Stimulated activated CD8-positive, alpha-beta memory T cell treated with anti-CD3 and anti-CD28 coated beads, Interleukin-12 subunit alpha, Interleukin-12 subunit beta, amount 100 ng/mL, for 24 hours (primary cell): ENCODE measurements around the gene MARVELD1.

Experiments
- DNase-seq: peaks from one replicate; pipeline ENCODE4 v3.0.0-alpha.2; 2020; ENCODE audit errors: extremely low read depth

MARVELD1 gene

GRCh38 chr10:97721871-97722780 lies 8.6 kb downstream of the MARVELD1 start:
- no peak for DNase-seq

- no peak for DNase-seq
Measured at GRCh38 chr10:97723001-97723400, 9.5 kb downstream of the MARVELD1 start.

- no peak for DNase-seq
Measured at GRCh38 chr10:97724341-97724941, 10.9 kb downstream of the MARVELD1 start.

- no peak for DNase-seq
Measured at GRCh38 chr10:97726636-97727178, 13.2 kb downstream of the MARVELD1 start.

GRCh38 chr10:97729014-97729413 lies 15.5 kb downstream of the MARVELD1 start:
- DNase-seq: no peak

GRCh38 chr10:97731346-97732051 lies 18.0 kb downstream of the MARVELD1 start:
- DNase-seq: no peak

GRCh38 chr10:97732052-97732359 lies 18.5 kb downstream of the MARVELD1 start:
- DNase-seq: no peak

GRCh38 chr10:97733256-97733655 lies 19.7 kb downstream of the MARVELD1 start:
- no peak for DNase-seq

GRCh38 chr10:97734021-97734420 lies 20.5 kb downstream of the MARVELD1 start:
- DNase-seq: no peak

- DNase-seq: no peak
Measured at GRCh38 chr10:97736403-97736901, 22.9 kb downstream of the MARVELD1 start.

- peak; percentile 90 for DNase-seq
Measured at GRCh38 chr10:97736902-97737769, 23.6 kb downstream of the MARVELD1 start, which contains the start of gene ZFYVE27. Gene ZFYVE27, plus strand, starts transcription at chr10:97737128. Its CDS starts 1,350 bp downstream, at chr10:97738478.

- DNase-seq: no peak
Measured at GRCh38 chr10:97737770-97738265, 24.3 kb downstream of the MARVELD1 start.

- DNase-seq: no peak
Measured at GRCh38 chr10:97738616-97739015, 25.1 kb downstream of the MARVELD1 start.

- DNase-seq: no peak
Measured at GRCh38 chr10:97740613-97741012, 27.1 kb downstream of the MARVELD1 start.

GRCh38 chr10:97743169-97743943 lies 29.8 kb downstream of the MARVELD1 start:
- no peak for DNase-seq

- no peak for DNase-seq
Measured at GRCh38 chr10:97744405-97745035, 31.0 kb downstream of the MARVELD1 start.

- no peak for DNase-seq
Measured at GRCh38 chr10:97747573-97747972, 34.0 kb downstream of the MARVELD1 start.

- no peak for DNase-seq
Measured at GRCh38 chr10:97748116-97748515, 34.6 kb downstream of the MARVELD1 start.

- DNase-seq: no peak
Measured at GRCh38 chr10:97752956-97753355, 39.4 kb downstream of the MARVELD1 start.

GRCh38 chr10:97754726-97755125 lies 41.2 kb downstream of the MARVELD1 start:
- DNase-seq: no peak
